Cardiac muscle cell (in vitro differentiated cells and primary cell): ENCODE data around the gene C17orf50. TPM values are rescaled to one million over a fixed set of nuclear protein-coding genes. Genes with fewer than 3 reads are reported as not detected.

Experiments used
- DNase-seq, 2 donors: peaks; one replicate each; pipeline versions ENCODE4 v3.0.0 to v3.0.0-alpha.2; 2010 to 2017; ENCODE audit warnings: low read depth in 1 of 2, low spot score in 1 of 2
- H3K27ac ChIP-seq: fragments of 200-600 bp; sonication (generic); 2 replicates; pipeline ENCODE4 v1.5.1; 2016
- H3K27me3 ChIP-seq: fragments of 200-600 bp; sonication (generic); 2 replicates; pipeline ENCODE4 v1.6.0; 2016; ENCODE audit warnings: control low read depth
- H3K36me3 ChIP-seq: fragments of 200-600 bp; sonication (generic); 2 replicates; pipeline ENCODE4 v1.5.1; 2016; ENCODE audit warnings: control low read depth
- H3K4me1 ChIP-seq: fragments of 200-600 bp; sonication (generic); 2 replicates; pipeline ENCODE4 v1.8.1; 2017; ENCODE audit warnings: low read depth, mild to moderate bottlenecking, mixed run types
- H3K4me3 ChIP-seq: fragments of 200-600 bp; sonication (generic); 2 replicates; pipeline ENCODE4 v1.5.1; 2016; ENCODE audit warnings: mild to moderate bottlenecking
- H3K9me3 ChIP-seq: fragments of 200-600 bp; sonication (generic); 2 replicates; pipeline ENCODE4 v1.5.1; 2017; ENCODE audit warnings: low read depth, mild to moderate bottlenecking, control low read depth
- CTCF ChIP-seq: IDR thresholded peaks from 2 replicates; pipeline ENCODE4 v1.5.1; 2012; ENCODE audit warnings: low read depth, mild to moderate bottlenecking, low read length
- polyA plus RNA-seq: library from polyadenylated mRNA; unstranded; fragments of >200 nt; fragmentation: Nextera tagmentation; extraction: Ambion mirVana; gene quantifications from 2 replicates; pipeline ENCODE4 v1.2.1, GENCODE V29; 2016
- total RNA-seq: library from RNA; depleted of rRNA; stranded (reverse); fragments of >200 nt; gene quantifications from 2 replicates; pipeline ENCODE4 v1.2.3, GENCODE V29; 2016

The C17orf50 gene
- total and polyA plus RNA-seq, 2 experiments from 2014 or later, result 0.74 to 1.2 TPM

DNA sequence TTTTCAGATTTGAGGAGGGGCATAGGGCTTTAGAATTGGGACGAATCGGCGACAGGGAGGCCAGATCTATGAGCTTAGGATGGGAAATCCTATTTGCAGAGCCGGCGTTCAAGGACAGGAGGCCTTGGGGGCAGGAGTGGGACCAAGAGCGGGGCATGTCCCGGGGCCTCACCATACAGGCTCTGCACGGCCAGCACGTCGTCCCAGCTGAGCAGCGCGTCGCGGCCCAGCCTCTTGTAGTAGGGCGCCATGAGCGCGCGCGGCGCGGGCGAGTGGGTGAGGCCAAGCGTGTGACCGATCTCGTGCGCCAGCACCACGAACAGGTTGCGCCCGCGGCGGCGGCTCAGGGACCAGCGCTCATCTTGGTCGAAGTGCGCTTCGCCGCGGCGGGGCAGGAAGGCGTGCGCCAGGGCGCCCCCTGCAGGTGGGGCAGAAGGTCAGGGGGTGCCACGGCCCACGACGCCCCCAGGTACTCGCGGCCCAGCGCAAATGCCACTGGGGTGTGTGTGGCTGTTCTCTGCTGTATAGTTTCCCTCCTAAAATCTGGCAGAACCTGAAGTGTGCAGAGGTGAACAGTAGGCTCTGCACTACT lies 9.3 kb downstream of the C17orf50 start:
- Histone ChIP-seq H3K27ac (no peak overlapping the region), H3K36me3 (no peaks in the 10 kb centered on the region), H3K9me3 (no peaks in the 10 kb centered on the region), H3K4me1 (peaks cover 16% of the 10 kb centered on the region), H3K27me3 (peaks cover 13% of the 10 kb centered on the region), H3K4me3 (no peak overlapping the region)
- DNase-seq, result no peak
- peak; percentile 8 for TF ChIP-seq CTCF

DNA sequence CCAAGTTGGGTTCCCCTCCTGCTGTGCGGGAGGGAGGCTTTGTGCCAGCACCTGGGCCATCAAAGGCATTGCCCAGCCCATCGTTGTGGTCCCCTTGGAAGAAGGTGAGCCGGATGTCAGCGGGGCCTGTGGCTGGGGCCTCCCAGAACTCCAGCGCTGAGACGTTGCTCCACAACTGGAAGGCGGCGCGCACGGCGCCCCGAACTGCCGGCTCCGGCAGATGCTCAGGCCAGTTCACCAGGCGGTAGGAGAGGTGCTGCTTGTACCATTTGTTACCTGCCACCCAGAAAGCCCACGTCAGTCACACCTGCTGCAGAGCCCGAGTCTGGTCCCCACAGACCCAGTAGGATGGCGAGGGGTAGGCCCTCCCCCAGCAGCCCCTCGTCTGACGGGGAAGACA lies 12.4 kb downstream of the C17orf50 start:
- Histone ChIP-seq H3K27ac (no peak overlapping the region), H3K9me3 (no peaks in the 10 kb centered on the region), H3K4me1 (peaks cover 17% of the 10 kb centered on the region), H3K27me3 (peaks cover 12% of the 10 kb centered on the region), H3K4me3 (no peak overlapping the region), H3K36me3 (no peaks in the 10 kb centered on the region)
- no peak for TF ChIP-seq CTCF
- DNase-seq, result no peak

DNA sequence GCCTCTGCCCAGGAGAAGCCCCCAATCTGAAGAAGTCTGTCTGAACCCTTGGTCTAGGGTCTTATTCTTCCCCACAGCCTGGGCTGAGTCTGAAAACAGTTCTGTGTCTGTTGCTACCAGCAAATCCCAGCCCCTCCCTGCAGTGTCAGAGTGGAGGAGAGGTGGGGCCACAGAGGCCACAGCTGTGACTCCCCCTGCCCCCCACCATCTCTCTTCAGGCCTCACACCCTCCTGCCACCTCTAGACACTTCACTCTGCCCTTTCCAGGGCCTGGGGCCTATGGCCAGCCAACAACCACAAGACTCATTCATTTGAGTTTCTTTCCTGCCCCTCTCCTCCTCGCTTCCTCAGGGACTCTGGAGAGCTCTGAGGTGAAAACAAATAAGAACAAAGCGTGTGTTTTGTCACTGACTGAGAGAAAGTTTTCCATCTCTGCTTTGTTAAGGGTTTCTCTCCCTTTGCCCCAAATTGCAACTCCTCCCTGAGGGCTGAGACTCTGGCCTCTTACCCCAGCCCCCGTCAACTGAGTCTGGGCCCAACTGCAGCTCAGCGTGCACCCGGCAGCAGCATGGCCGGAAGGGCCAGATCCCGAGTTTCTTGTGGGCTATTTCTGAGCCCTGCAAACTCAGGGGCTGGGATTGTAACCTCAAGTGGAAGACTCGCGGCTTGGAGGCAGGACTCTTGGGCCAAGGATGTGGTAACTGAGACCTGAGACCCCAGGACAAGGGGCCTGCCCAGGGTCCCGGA lies 13.2 kb downstream of the C17orf50 start:
- TF ChIP-seq CTCF, result no peak
- Histone ChIP-seq H3K36me3 (no peaks in the 10 kb centered on the region), H3K9me3 (no peaks in the 10 kb centered on the region), H3K4me3 (no peak overlapping the region), H3K27me3 (peaks cover 5% of the 10 kb centered on the region), H3K4me1 (peaks cover 17% of the 10 kb centered on the region), H3K27ac (peak overlapping the region; percentile 64)
- peak in 1 of 2 donors; percentile 30 for DNase-seq

GRCh38 chr17:35774499-35774898 lies 13.8 kb downstream of the C17orf50 start:
- DNase-seq, result peak in 1 of 2 donors; percentile 73
- no peaks in the 10 kb centered on the region for H3K9me3 ChIP-seq
- peaks cover 17% of the 10 kb centered on the region for H3K4me1 ChIP-seq
- peaks cover 5% of the 10 kb centered on the region for H3K27me3 ChIP-seq
- H3K27ac ChIP-seq, result peak overlapping the region; percentile 64
- H3K4me3 ChIP-seq, result no peak overlapping the region
- TF ChIP-seq CTCF, result no peak
- H3K36me3 ChIP-seq, result no peaks in the 10 kb centered on the region

DNA sequence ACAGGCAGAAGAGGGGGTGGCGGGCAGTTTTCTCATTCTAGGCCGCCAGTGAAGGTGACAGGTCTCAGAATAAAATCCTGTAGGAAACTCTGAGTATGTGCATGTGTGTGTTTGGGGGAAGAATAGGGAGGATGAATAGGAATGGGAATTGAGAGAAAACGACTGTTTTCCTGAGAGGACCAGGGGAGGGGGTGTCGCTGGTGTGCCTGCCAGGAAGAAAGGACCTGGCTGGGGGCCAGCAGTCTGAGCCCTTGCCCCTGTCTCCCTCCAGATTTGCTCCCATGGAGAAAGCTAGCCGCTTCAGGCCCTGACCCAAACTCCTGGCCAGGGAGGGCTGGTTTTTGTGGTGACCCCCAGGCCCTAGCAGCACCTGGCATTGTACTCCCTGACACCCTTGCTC lies 14.4 kb downstream of the C17orf50 start:
- no peaks in the 10 kb centered on the region for H3K36me3 ChIP-seq
- no peak for DNase-seq
- peaks cover 7% of the 10 kb centered on the region for H3K27me3 ChIP-seq
- H3K27ac ChIP-seq, result no peak overlapping the region
- no peaks in the 10 kb centered on the region for H3K9me3 ChIP-seq
- H3K4me1 ChIP-seq, result peaks cover 17% of the 10 kb centered on the region
- no peak overlapping the region for H3K4me3 ChIP-seq
- no peak for TF ChIP-seq CTCF
